Measurements from ENCODE around the gene KRT77. TPM values are rescaled to one million over a fixed set of nuclear protein-coding genes. Genes with fewer than 3 reads are reported as not detected.

KRT77 gene
- total RNA-seq, 2 donors from 2014 or later: not detected

GRCh38 chr12:52703878-52704277 is 554 bp upstream of the KRT77 start:
- Histone ChIP-seq H3K27ac (no peak overlapping the region), H3K9me3 (no peaks in the 10 kb centered on the region), H3K27me3 (no peaks in the 10 kb centered on the region), H3K36me3 (no peaks in the 10 kb centered on the region), H3K4me1 (no peaks in the 10 kb centered on the region), H3K9ac (ENCODE audit: low read depth in 2 of 2, low read length in 2 of 2) (no peak overlapping the region), H3K4me3 (no peak overlapping the region)
- TF ChIP-seq CTCF (IDR thresholded peaks at IDR 0.05): no peak
- intact Hi-C loops (cut with DNase I): no loop called here
- no peak for DNase-seq

GRCh38 chr12:52702338-52702737 is 986 bp downstream of the KRT77 start:
- no peak for TF ChIP-seq CTCF (IDR thresholded peaks at IDR 0.05)
- H3K27me3 ChIP-seq: no peaks in the 10 kb centered on the region
- no peak for DNase-seq

GRCh38 chr12:52701281-52701680 is 2.0 kb downstream of the KRT77 start:
- no peaks in the 10 kb centered on the region for H3K4me1 ChIP-seq
- no peak for TF ChIP-seq CTCF (IDR thresholded peaks at IDR 0.05)
- no peaks in the 10 kb centered on the region for H3K9me3 ChIP-seq
- no peaks in the 10 kb centered on the region for H3K36me3 ChIP-seq
- intact Hi-C loops (cut with DNase I): no loop called here
- no peaks in the 10 kb centered on the region for H3K27me3 ChIP-seq
- no peak overlapping the region for H3K9ac ChIP-seq (ENCODE audit: low read depth in 2 of 2, low read length in 2 of 2)
- H3K4me3 ChIP-seq: no peak overlapping the region
- no peak overlapping the region for H3K27ac ChIP-seq
- DNase-seq: no peak

More at GRCh38 chr12:52702338-52702737, 986 bp downstream of the KRT77 start:
- intact Hi-C loops (cut with DNase I): no loop called here
- no peak overlapping the region for H3K27ac ChIP-seq
- no peak overlapping the region for H3K4me3 ChIP-seq
- H3K4me1 ChIP-seq: no peaks in the 10 kb centered on the region
- no peak overlapping the region for H3K9ac ChIP-seq (ENCODE audit: low read depth in 2 of 2, low read length in 2 of 2)
- H3K9me3 ChIP-seq: no peaks in the 10 kb centered on the region
- H3K36me3 ChIP-seq: no peaks in the 10 kb centered on the region

GRCh38 chr12:52699960-52700359 is 3.4 kb downstream of the KRT77 start:
- DNase-seq: no peak
- Histone ChIP-seq H3K9ac (ENCODE audit: low read depth in 2 of 2, low read length in 2 of 2) (no peak overlapping the region), H3K9me3 (no peaks in the 10 kb centered on the region), H3K27me3 (no peaks in the 10 kb centered on the region), H3K4me1 (no peaks in the 10 kb centered on the region), H3K4me3 (no peak overlapping the region), H3K36me3 (no peaks in the 10 kb centered on the region), H3K27ac (no peak overlapping the region)
- TF ChIP-seq CTCF (IDR thresholded peaks at IDR 0.05): no peak
- intact Hi-C loops (cut with DNase I): no loop called here

GRCh38 chr12:52699373-52699772 is 4.0 kb downstream of the KRT77 start:
- Histone ChIP-seq H3K4me1 (no peaks in the 10 kb centered on the region), H3K9me3 (no peaks in the 10 kb centered on the region), H3K9ac (ENCODE audit: low read depth in 2 of 2, low read length in 2 of 2) (no peak overlapping the region), H3K27ac (no peak overlapping the region), H3K4me3 (no peak overlapping the region), H3K27me3 (no peaks in the 10 kb centered on the region), H3K36me3 (no peaks in the 10 kb centered on the region)
- intact Hi-C loops (cut with DNase I): no loop called here
- DNase-seq: no peak
- no peak for TF ChIP-seq CTCF (IDR thresholded peaks at IDR 0.05)
